Type B pancreatic cell (in vitro differentiated cells): ENCODE measurements around the gene PTCD3. TPM values are rescaled to one million over a fixed set of nuclear protein-coding genes. Genes with fewer than 3 reads are reported as not detected.

Experiments used
- DNase-seq: peaks from one replicate; pipeline ENCODE4 v3.0.0; 2021; ENCODE audit warnings: mixed read lengths; ENCODE audit not compliant: unreplicated experiment; ENCODE audit errors: extremely low spot score
- H3K27ac Mint-ChIP-seq: 2 replicates; pipeline ENCODE4 v1.8.0; 2021; ENCODE audit warnings: mild to moderate bottlenecking, mixed read lengths
- H3K27me3 Mint-ChIP-seq: 2 replicates; pipeline ENCODE4 v1.8.0; 2021; ENCODE audit warnings: mixed read lengths
- H3K36me3 Mint-ChIP-seq: 2 replicates; pipeline ENCODE4 v1.8.0; 2021; ENCODE audit warnings: mixed read lengths
- H3K4me1 Mint-ChIP-seq: one replicate; pipeline ENCODE4 v1.8.0; 2021; ENCODE audit warnings: mixed read lengths; ENCODE audit not compliant: unreplicated experiment
- H3K4me3 Mint-ChIP-seq: 2 replicates; pipeline ENCODE4 v1.8.0; 2021; ENCODE audit warnings: mild to moderate bottlenecking, mixed read lengths
- H3K9me3 Mint-ChIP-seq: 2 replicates; pipeline ENCODE4 v1.8.0; 2021; ENCODE audit warnings: mixed read lengths
- CTCF ChIP-seq: fragments of 200-600 bp; sonication (generic); conservative IDR thresholded peaks from 2 replicates; pipeline ENCODE4 v1.5.0; 2021; ENCODE audit warnings: antibody characterized with exemption, mild to moderate bottlenecking
- total RNA-seq: library from RNA; stranded (reverse); gene quantifications from 2 replicates; pipeline ENCODE4 v1.2.1, GENCODE V29; 2021; ENCODE audit warnings: low replicate concordance

The PTCD3 gene
- total RNA-seq, 1 donor from 2014 or later, result 155 TPM

DNA sequence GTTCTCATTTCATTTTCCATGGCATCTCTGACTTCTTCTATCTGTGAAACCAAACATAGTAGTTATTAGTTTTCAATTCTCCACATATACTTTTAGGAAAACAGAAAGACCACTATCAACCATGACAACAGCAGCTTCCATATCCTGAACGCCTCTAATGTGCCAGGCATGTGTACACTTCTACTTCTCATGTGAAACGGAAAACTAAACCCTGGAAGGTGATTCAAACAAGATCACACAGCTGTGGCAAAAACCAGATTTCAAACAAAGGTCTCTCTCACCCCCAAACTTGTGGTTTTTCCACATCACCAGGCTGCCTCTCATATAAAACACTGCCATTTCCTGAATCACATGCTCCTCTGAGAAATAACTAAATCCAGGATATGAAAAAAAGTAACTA, 41.8 kb downstream of the PTCD3 start:
- DNase-seq, result no peak
- no peak overlapping the region for H3K27ac Mint-ChIP-seq
- no peak for TF ChIP-seq CTCF
- H3K27me3 Mint-ChIP-seq, result no peaks in the 10 kb centered on the region
- peaks cover 26% of the 10 kb centered on the region for H3K36me3 Mint-ChIP-seq
- H3K4me3 Mint-ChIP-seq, result no peak overlapping the region
- H3K9me3 Mint-ChIP-seq, result no peaks in the 10 kb centered on the region
- H3K4me1 Mint-ChIP-seq, result no peaks in the 10 kb centered on the region

GRCh38 chr2:86150502-86150901, 44.5 kb downstream of the PTCD3 start:
- no peak for DNase-seq
- Mint-ChIP-seq H3K9me3 (no peaks in the 10 kb centered on the region), H3K36me3 (peaks cover 37% of the 10 kb centered on the region), H3K4me3 (no peak overlapping the region), H3K4me1 (no peaks in the 10 kb centered on the region), H3K27me3 (no peaks in the 10 kb centered on the region), H3K27ac (no peak overlapping the region)
- no peak for TF ChIP-seq CTCF

DNA sequence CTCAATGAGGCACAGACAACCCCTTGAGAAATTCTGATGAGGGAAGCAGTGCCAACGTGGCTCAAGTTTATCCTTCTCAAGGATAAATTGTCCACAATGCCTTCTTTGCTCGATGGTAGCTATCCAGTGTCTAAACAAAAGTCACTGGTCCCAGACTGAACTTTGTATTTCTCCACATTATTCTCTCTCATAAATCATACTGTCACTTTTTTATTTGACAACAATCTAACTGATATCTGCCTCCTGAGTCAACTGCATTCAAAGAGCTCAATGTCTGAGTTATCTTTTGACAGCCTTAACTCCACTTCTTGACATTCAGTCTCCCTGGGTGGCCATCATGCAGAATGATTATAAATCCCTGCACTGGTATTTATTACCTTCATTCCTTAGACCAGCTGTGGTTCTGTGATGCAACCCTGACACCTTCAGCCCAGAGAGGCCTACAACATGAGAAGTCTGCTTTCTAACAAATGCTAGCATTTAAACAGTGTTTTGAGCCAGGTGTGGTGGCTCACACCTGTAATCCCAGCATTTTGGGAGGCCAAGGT, 51.0 kb downstream of the PTCD3 start:
- H3K27me3 Mint-ChIP-seq, result no peaks in the 10 kb centered on the region
- no peak overlapping the region for H3K4me3 Mint-ChIP-seq
- no peak overlapping the region for H3K27ac Mint-ChIP-seq
- no peaks in the 10 kb centered on the region for H3K9me3 Mint-ChIP-seq
- peaks cover 21% of the 10 kb centered on the region for H3K36me3 Mint-ChIP-seq
- TF ChIP-seq CTCF, result no peak
- DNase-seq, result no peak
- no peaks in the 10 kb centered on the region for H3K4me1 Mint-ChIP-seq

- no peaks in the 10 kb centered on the region for H3K4me1 Mint-ChIP-seq
These were observed 52.3 kb downstream of the PTCD3 start for GRCh38 chr2:86158286-86158685.

GRCh38 chr2:86160156-86160952, 54.3 kb downstream of the PTCD3 start:
- H3K4me1 Mint-ChIP-seq, result no peaks in the 10 kb centered on the region
- TF ChIP-seq CTCF, result no peak
- peaks cover 17% of the 10 kb centered on the region for H3K36me3 Mint-ChIP-seq
- H3K9me3 Mint-ChIP-seq, result no peaks in the 10 kb centered on the region
- no peaks in the 10 kb centered on the region for H3K27me3 Mint-ChIP-seq
- DNase-seq, result no peak
- no peak overlapping the region for H3K27ac Mint-ChIP-seq
- no peak overlapping the region for H3K4me3 Mint-ChIP-seq

More at GRCh38 chr2:86158286-86158685, 52.3 kb downstream of the PTCD3 start:
- TF ChIP-seq CTCF, result no peak
- Mint-ChIP-seq H3K27me3 (no peaks in the 10 kb centered on the region), H3K4me3 (no peak overlapping the region), H3K36me3 (peaks cover 21% of the 10 kb centered on the region), H3K9me3 (no peaks in the 10 kb centered on the region), H3K27ac (no peak overlapping the region)
- no peak for DNase-seq
